GM18499 (cell line): Measurements from ENCODE around the gene CNPY1.

Experiments
- ATAC-seq: cut with Tn5 transposase; IDR thresholded peaks from one replicate; pipeline ENCODE4 v1.9.1; 2021; ENCODE audit warnings: moderate number of reproducible peaks; ENCODE audit not compliant: insufficient read depth, unreplicated experiment

CNPY1 gene

DNA sequence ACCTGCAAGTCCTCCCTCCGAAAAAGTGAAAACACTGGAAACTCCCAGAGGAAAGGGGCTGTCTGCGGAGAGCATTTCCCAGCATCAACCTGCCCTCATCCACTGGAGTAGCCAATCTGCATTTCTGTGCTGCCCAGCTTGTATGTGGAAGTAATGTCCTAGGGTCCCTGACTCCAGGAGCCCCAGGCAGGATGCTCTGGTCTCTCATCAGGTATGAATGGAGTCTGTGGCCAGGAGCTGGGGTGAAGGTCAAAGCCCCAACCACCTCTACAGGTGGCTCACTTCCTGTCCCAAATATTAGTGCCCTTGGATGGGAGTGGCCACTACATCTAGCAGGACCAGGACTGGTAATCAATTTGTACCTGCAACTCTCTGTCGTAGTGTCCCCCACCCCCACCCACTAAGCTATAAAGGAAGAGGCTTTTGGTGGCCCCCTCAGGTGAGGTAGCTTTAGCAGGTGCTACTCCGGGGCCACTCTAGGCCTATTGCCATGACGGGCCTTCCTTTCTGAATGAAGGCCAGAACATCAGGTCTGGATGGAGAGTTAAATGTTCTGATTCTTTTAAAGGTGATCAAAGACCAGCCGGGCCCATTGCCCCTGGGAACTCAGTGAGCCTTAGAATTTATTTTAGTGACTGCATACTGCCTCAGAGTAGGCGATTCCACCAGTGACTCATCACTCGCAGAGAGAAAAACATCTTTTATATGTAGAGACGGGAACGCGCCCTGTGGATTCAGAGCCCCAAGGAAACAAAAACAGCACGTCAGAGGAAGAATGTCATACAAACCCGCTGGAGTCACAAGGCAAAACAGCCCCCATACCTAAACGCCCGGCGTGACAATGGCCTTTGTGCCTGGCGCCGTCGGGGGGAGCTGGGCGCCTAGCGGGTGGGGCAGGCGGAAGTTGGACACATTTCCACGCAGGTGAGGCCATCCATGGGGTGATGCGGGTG, 75.4 kb downstream of the CNPY1 start:
- no peak for ATAC-seq

DNA sequence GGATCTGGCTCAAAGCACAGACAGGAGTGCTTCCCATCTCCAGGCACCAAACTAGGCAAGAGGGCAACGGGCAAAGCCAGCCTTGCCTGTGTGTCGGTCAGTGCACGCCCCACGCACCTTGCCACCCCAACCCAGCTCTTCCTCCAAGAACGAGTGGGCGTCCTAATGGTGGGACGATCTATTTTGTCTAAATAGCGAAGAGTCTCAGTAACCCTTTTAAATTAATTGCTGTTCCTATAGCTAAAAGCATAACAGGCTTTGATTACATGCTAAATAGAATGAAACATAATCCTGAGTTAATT, 76.2 kb downstream of the CNPY1 start:
- ATAC-seq, result no peak

DNA sequence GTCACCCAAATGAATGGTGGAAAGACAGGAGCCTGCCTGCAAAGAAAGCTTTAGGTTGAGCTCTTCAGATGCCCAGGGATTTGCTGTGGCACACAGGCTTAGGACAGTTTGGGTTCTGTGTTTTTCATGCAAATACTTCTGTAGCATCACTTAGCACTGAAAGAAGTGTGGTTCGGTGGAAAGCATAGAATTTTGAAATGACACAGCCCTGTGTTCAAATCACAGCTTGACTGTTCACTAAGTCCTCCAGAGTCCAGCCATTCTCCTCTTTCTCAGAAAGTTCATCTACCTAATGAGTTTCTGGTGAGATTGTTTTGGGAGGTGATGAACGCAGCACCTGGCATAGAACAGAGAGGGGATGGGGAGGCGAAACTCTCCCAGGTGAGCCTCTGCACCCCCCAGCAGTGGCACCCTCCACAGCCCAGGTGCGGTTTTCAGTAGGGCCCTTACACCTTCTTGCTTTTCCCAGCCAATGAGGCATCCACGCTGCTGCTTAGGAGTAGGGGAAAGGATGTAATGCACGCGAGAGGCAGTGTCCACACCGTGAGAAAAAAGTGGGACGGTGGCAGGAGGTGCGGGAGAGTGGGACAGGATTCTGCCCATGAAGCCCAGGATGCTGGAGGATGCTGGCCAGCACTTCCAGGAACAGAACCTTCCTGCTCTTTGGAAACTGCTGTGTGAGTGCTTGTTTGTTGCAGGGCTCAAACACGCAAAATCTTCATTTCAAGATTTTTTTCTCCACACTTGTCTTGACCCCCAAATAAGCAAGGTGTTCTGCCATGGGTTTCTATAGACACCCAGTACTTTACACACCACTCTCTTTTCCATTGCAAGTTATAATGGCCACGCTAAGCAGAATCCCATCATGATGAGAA, 76.8 kb downstream of the CNPY1 start:
- no peak for ATAC-seq

DNA sequence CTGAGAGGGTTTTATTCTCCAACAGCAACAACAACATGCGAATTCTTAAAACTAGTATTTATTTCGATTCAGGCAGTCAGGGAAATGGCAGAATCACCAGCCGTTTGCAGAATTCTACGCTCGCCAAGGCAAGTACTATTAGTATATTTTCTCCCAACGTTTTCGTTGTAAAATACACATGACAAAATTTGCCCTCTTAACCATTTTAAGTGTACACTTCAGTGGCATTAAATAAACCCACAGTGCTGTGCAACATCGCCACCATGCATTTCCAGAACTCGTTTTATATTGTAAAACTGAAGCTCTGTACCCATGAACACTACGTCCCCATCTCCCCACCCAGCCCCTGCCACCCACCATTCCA, 77.6 kb downstream of the CNPY1 start:
- ATAC-seq, result no peak

DNA sequence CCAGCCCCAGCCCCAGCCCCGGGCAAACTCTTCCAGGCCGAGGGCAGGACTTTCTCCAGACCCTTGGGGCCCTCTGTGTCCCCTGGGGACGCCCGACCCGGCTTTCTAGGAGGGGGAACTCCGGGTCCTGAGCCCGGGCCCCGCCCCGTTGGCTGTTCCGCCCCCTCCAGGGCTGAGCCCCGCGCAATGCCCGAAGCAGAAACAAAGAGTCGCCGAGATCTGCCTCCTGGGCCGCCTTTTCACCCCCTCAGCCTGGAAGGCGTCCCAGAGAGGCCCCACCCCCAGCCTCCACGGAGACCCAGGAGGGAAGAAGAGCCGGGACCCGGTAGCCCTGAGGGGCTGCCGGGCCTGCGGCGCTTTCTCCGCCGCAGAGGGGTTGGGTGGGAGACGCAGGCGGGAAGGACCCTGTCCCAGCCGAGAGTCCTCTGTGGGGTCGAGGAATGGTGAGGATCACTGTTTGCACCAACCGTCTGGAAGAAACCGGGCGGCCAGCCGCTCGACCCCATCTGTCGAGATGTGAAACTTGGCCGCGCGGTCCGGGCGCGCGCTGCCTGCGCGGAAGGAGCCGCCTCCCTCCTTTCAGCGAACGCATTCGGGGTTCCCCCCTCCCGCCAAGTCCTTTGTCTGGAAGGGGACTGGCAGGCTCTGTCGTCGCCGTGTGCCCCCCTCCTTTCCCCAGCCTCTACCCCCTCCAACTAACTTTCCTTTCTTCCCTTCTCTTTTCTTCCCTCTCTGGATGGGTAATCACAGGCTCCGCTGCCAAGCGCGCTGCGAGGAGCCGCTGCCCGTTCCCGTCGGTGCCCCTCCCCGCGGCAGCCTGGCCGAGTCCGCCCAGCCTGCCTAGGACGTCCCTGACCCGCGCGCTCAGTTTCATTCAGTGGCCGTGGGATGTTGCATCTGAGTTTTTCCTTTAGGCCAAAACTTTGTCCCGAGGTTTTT, 78.2 kb downstream of the CNPY1 start:
- ATAC-seq, result no peak

DNA sequence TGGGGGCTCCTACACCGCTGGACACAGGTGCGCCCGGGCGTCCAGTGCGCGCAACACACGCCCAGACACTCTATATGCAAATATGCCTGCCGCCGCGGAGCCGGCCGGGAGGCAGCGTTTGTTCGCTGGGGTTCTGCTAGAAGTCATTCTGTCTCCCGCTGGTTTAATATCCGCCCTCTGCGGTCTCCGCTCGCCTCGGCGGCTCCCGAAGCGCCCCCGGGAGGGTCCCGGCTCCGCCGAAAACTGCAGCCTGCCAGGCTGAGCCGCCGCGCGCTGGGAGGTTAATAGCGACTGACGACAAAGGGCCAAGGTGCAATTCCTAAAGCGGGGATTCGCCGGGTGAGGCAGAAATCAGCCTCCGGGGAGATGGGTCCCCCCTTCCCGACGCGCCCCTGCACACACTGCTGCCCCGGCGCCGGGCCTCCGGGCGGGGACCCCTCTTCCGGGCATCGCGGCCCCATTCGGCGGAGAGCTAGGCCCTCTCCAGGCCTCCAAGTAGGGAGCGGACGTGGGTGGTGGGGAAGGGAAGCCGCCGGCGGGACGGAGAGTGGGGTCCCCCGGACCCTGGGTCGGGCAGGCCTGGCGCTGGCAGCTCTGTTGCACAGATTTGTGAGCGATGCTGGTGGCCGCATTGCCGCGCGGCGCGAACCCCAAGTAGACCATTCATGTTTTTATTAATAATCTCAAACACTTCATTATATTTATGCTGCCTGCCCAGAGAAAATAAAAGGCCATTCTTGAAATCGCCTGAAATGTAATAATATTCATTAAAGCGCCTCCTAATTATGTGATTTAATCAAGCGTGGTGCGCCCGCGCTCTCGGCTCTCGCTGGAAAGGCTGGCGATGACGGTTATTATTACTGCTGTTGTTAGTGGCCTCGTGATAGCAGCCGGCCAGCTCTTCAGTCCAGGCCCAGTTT, 79.3 kb downstream of the CNPY1 start:
- ATAC-seq, result no peak

DNA sequence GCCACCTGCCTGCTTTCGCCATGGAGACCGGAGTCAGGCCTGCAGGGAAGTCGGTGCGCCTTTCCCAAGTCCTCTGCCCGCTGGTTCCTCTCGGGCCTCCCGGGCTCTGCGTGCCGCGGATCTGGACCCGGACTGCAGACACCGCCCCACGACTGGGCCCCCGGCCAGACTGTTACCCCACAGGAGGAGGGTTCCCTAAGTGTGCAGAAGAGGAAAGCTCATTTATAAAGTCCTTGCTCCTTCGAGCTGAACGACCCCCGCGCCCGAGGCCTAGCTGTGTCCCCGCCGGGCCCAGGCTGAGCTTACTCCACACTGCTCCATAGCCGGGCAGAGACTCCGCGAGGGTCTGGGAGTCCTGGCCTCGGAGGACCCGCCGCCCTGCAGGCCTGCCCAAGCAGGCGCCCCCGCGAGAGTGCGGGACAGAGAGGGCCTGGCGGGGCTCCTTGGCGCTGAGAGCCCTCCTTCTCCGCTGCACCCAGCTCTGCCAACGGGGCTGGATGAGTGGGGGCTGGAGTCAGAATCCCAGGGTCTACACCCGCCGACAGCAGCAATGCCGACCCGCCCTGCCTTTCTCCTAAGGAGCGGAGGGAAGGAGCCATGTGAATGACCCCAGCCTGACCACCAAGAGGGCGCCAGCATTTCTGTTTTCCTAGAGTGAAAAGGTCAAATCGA, 80.1 kb downstream of the CNPY1 start:
- ATAC-seq, result no peak

DNA sequence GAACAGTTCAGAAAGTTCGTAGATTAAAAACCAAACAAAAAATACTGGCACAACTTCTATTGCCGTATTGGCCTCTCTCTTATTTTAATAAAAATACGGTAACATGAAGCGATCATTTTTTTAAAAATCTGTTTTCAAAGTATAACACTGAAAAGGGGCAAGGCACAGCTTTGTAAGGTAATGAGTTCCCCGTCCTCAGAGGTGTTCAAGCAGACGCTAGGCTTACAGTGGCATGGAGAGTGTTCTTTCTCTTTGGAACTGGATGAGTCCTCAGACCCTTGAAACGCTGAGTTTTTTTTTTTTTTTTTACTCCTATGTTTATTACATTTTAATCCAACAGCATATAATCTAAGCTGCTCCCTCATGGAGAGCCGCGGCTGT, 80.6 kb downstream of the CNPY1 start:
- ATAC-seq, result no peak

DNA sequence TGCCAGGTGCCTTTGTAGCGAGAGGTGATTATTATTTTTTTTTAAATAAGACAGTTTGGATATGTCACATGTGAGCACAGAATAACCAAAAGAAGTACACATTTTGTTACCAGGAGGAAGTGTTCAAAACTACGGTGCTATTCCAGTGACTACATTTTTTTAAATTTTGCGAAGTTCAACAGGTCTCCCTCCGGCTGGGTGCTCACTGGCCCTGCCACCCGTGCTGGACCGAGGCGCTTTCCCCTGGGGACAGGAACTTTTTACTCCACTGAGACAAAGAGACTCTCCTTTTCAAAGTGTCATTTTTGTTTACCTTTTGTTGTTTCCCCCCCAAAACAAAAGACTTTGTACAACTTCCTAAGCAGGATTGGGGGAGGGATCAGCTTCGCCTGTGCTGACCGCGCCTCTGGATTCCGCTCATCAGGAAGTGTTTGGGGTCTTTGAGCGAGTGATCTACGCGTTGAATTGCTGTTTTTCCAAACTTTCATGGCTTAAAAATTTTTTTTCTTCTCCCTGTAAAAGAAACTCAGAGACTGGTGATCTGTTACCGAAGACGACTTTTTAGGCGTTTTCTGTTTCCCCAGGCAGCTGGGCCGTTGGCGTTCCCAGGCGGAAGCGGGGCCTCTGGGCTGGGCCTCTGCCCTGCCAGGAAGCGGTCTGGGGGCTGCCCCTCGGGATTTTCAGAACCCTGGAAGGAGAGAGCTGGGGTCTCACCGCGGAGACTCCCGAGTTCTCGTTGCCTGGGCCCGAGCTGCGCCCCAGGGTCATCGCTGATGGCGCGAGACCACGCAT, 81.2 kb downstream of the CNPY1 start:
- no peak for ATAC-seq

DNA sequence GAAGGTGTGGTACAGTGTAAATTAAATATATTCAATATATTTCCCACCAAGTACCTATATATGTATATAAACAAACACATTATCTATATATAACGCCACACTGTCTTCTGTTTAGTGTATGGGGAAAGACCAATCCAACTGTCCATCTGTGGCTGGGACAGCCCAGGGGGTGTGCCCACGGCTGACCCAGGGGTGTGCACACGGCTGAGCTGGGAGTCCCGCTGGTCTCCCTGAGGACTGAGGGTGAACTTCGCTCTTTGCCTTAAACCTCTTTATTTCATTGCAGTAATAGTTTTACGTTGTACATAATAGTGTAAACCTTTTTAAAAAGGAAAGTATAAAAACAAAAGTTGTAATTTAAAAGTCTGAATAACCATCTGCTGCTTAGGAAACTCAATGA, 82.2 kb downstream of the CNPY1 start:
- ATAC-seq, result no peak

DNA sequence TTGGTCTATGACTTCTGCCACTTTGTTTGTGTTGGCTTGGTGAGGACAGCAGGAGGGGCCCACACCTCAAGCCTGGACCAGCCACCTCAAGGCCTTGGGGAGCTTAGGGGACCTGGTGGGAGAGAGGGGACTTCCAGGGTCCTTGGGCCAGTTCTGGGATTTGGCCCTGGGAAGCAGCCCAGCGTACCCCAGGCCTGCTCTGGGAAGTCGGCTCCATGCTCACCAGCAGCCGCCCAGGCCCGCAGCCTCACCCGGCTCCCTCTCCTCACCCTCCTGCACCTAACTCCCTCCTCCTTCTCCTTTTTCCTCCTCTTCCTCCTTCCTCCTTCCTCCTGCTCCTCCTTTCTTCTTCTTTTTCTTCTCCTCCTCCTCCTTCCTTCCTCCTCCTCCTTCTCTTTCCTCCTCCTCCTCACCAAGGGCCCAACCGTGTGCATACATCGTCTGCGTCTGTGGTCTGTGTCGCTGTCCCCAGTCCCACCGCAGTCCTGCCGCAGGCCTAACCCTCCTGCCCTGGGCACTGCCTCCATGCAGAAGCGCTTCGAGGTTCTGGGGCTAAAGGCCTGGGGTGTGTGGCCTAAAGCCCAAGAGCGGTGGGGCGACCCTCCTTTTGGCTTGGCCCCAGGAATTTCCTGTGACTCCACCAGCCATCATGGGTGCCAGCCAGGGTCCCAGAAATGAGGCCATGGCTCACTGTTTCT, 83.1 kb downstream of the CNPY1 start:
- ATAC-seq, result no peak

DNA sequence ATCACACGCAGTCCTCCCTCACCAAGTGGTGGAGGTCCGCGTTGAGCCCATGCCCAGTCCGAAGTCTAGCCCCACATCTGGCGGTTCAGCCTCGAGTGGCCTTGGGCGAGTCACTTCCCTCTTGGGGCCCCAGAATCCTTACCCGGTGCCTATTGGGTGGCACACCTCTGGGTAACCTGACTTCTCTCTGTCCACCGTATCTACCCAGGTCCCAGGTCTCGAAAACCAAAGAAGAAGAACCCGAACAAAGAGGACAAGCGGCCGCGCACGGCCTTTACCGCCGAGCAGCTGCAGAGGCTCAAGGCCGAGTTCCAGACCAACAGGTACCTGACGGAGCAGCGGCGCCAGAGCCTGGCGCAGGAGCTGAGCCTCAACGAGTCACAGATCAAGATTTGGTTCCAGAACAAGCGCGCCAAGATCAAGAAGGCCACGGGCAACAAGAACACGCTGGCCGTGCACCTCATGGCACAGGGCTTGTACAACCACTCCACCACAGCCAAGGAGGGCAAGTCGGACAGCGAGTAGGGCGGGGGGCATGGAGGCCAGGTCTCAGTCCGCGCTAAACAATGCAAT, 84.1 kb downstream of the CNPY1 start:
- ATAC-seq, result no peak

DNA sequence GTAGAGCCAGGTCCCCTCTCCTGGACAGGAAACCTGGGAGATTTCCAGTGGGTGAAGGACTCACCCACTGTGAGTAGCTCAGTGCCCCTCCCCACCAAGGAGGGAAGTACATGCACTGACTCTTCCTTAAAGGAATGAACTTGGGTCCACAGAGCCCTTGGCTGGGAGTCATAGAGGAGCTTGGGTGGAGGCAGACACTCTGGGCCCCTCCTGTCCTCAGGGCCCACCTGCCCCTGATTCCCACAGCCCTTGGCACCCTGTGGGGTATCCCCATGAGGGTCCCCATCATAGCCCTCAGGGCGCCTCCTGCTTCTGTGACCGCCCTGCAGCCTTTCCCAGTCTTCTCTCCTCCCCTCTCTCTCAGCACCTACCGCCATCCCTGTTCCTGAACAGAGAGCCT, 84.7 kb downstream of the CNPY1 start:
- no peak for ATAC-seq

DNA sequence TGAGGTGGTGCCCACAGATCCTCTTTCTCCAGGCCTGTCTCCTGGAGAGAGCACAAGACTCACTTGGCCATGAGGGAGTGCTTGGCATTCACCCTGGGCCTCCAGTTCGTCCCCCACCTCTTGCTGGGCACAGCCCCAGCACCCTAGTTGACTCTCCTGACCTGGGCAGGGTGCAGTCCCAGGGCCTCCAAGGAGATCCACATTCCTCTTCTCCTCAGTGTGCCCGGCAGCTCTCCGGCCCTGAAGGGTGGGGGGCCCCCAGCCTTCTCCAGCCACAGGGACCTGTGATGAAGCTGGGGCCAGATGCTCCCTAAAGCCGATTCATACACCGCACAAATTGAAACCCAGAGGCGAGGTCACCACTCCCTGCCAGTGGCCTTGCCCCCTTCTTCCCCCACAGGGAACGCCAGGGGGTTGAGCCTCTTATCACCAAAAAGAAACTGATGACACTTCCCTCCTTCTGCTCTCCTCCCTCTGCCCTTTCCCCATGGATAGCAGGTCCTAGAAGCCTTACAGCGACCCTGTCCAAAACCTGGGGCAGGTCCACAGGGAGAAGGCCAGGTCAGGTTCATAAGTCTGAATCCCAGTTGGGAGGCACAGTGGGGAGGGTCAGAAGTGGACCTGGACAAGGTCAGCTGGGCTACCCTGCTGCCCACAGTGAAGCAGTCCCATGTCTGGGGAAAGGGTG, 85.3 kb downstream of the CNPY1 start:
- ATAC-seq, result no peak

DNA sequence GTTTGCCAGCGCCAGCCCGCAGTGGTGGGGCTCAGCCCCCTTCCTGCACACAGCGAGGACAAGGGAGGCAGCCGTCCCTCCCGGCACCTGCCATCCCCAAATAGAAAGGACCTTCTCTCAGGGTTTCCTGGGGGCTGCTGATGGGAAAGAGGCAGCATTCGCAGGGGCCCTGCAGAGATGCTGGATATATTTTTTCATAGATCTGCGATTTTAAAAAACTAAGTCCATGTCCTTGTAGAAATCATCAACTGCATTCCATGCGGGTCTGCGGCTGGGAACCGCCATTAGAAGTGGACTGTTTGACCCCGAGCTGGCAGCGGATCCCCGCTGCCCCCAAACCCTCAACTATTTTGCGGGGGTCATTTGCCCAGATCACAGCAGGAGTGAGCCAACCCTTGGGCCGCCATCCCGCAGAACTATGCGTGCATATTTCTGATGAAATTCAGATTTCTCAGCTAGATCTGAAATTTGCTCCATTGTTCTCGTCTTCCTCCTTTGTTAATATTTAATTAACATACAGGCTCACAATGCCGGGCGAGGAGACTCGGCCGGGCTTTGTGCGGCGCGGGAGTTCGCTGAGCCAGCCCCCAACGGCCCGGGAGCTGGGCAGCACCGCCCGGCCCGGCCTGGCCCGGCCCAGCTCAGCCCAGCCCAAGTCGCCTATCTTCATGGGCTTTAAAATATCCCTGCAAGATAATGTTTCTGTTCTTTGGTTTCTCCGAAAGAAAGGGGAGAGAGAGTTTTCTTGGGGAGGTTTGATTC, 86.5 kb downstream of the CNPY1 start:
- no peak for ATAC-seq
